Esophagus muscularis mucosa (tissue), 4 donors: ENCODE results near the gene FOXM1. TPM values are rescaled to one million over a fixed set of nuclear protein-coding genes. Genes with fewer than 3 reads are reported as not detected.

Source experiments
- DNase-seq: peaks from one replicate; pipeline ENCODE4 v3.0.0-alpha.2; 2017; ENCODE audit errors: extremely low spot score
- H3K27ac ChIP-seq, 4 donors: fragments of 200-600 bp; sonication (generic); replicated peaks in 1 of 4; 1 replicate in 3 of 4; 2 replicates in 1 of 4; pipeline ENCODE4 v1.5.1; 2016 to 2019; ENCODE audit warnings: mild to moderate bottlenecking in 1 of 4
- H3K27me3 ChIP-seq, 4 donors: fragments of 200-600 bp; sonication (generic); one replicate each; pipeline versions ENCODE4 v1.5.1 to v1.6.0; 2016 to 2019
- H3K36me3 ChIP-seq, 4 donors: fragments of 200-600 bp; sonication (generic); one replicate each; pipeline ENCODE4 v1.5.1; 2016 to 2019
- H3K4me1 ChIP-seq, 4 donors: fragments of 200-600 bp; sonication (generic); one replicate each; pipeline ENCODE4 v1.5.1; 2016 to 2019
- H3K4me3 ChIP-seq, 4 donors: fragments of 200-600 bp; sonication (generic); 1 replicate in 2 of 4; 2 replicates in 2 of 4; pipeline ENCODE4 v1.5.1; 2016 to 2019; ENCODE audit warnings: mild to moderate bottlenecking in 4 of 4, moderate library complexity in 1 of 4
- H3K9me3 ChIP-seq, 4 donors: fragments of 200-600 bp; sonication (generic); 1 replicate in 3 of 4; 2 replicates in 1 of 4; pipeline ENCODE4 v1.5.1; 2016 to 2019
- EP300 ChIP-seq: sonication (generic); formaldehyde crosslinking; IDR thresholded peaks from one replicate; pipeline ENCODE4 v1.6.1; 2017; ENCODE audit warnings: antibody characterized with exemption
- POLR2A ChIP-seq: fragments of 450-650 bp; IDR thresholded peaks from one replicate; pipeline ENCODE4 v1.6.1; 2017; ENCODE audit warnings: antibody characterized with exemption, moderate library complexity, mild to moderate bottlenecking, low read depth
- POLR2AphosphoS5 ChIP-seq, 2 donors: sonication (generic); formaldehyde crosslinking; IDR thresholded peaks; one replicate each; pipeline ENCODE4 v1.6.1; 2017; ENCODE audit warnings: antibody characterized with exemption in 2 of 2
- WGBS: methylation state at CpG from one replicate; pipeline ENCODE4 v1.1.5; 2018; 5-methylcytosine and 5-hydroxymethylcytosine counted together
- intact Hi-C: fragments of 100-400 bp; cut with DNase I; formaldehyde crosslinking; loops from one replicate; pipeline ENCODE4 v1.15.1; 2023
- total RNA-seq, 4 donors: library from RNA; depleted of rRNA; stranded (reverse); fragments of >200 nt; gene quantifications; one replicate each; pipeline versions ENCODE4 v1.1.0 to v1.2.1, GENCODE V29; 2016
- TF ChIP-seq, protein P1 (sequence below), 3 experiments: fragments of 200-600 bp in 2 of 3; fragments of 450-650 bp in 1 of 3; sonication (generic) in 2 of 3; IDR thresholded peaks; one replicate each; pipeline ENCODE4 v1.5.1; 2017 to 2019; ENCODE audit warnings: antibody characterized with exemption in 3 of 3, mild to moderate bottlenecking in 2 of 3, moderate library complexity in 1 of 3

The FOXM1 gene
- total RNA-seq, 4 donors from 2014 or later, result under 0.01 to 1.4 (median 0.17) TPM; not detected in 1

DNA sequence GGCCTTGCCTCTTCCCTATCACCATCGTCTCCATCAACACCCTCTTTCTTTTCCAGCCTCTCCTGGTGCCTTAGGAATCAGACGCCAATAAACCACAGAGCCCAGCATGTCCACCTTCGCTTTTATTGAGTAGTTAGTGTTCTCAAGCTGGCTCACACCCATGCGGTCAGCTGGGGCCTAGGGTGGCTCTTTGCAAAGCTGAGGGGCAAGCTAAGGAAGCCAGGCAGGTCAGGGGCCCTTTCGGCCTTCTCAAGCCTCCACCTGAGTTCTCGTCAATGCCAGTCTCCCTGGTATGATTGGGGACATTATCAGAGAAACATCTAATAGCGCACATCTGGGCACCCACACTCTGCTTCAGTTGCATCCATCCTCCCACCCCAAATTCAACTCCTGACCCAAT is 19.4 kb downstream of the FOXM1 start:
- TF ChIP-seq POLR2AphosphoS5 (IDR thresholded peaks at IDR 0.05) (no peak), POLR2A (no peak), EP300 (no peak)
- TF ChIP-seq, protein P1, sequence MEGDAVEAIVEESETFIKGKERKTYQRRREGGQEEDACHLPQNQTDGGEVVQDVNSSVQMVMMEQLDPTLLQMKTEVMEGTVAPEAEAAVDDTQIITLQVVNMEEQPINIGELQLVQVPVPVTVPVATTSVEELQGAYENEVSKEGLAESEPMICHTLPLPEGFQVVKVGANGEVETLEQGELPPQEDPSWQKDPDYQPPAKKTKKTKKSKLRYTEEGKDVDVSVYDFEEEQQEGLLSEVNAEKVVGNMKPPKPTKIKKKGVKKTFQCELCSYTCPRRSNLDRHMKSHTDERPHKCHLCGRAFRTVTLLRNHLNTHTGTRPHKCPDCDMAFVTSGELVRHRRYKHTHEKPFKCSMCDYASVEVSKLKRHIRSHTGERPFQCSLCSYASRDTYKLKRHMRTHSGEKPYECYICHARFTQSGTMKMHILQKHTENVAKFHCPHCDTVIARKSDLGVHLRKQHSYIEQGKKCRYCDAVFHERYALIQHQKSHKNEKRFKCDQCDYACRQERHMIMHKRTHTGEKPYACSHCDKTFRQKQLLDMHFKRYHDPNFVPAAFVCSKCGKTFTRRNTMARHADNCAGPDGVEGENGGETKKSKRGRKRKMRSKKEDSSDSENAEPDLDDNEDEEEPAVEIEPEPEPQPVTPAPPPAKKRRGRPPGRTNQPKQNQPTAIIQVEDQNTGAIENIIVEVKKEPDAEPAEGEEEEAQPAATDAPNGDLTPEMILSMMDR (IDR thresholded peaks at IDR 0.05), result no peak
- Histone ChIP-seq H3K4me1 (peaks cover 0 to 9% (median 4%) of the 10 kb centered on the region in 4 donors), H3K27me3 (no peaks in the 10 kb centered on the region), H3K27ac (no peak overlapping the region), H3K9me3 (no peaks in the 10 kb centered on the region), H3K4me3 (no peak overlapping the region), H3K36me3 (peaks cover 0 to 11% (median 9%) of the 10 kb centered on the region in 4 donors)
- DNase-seq, result no peak
- 93% methylated on average over 7 of the region's 7 CpGs for WGBS
- intact Hi-C loops, result loop anchor here (10.0 kb wide), 1 partner anchor 87 kb away; no protein-coding TSS in a partner anchor

- H3K27ac ChIP-seq, result no peak within 1 kb of the TSS
- H3K36me3 ChIP-seq, result peaks cover 0 to 11% (median 9%) of the 10 kb centered on the region in 4 donors
- H3K27me3 ChIP-seq, result no peaks in the 10 kb centered on the region
- H3K9me3 ChIP-seq, result no peaks in the 10 kb centered on the region
- 86% methylated on average over 3 of the region's 3 CpGs for WGBS
- no peak for DNase-seq
- no peak within 1 kb of the TSS for H3K4me3 ChIP-seq
- TF ChIP-seq, protein P1 (IDR thresholded peaks at IDR 0.05), result no peak
- TF ChIP-seq POLR2A (no peak), POLR2AphosphoS5 (IDR thresholded peaks at IDR 0.05) (no peak), EP300 (no peak)
- H3K4me1 ChIP-seq, result peaks cover 0 to 9% (median 4%) of the 10 kb centered on the region in 4 donors
- intact Hi-C loops, result loop anchor here (10.0 kb wide), 1 partner anchor 88 kb away; no protein-coding TSS in a partner anchor
Measured at GRCh38 chr12:2857021-2857431, 19.9 kb downstream of the FOXM1 start, which contains the start of gene TEX52. Gene TEX52 (minus strand): TSS chr12:2857039. CDS start chr12:2857026, 13 bp downstream.

DNA sequence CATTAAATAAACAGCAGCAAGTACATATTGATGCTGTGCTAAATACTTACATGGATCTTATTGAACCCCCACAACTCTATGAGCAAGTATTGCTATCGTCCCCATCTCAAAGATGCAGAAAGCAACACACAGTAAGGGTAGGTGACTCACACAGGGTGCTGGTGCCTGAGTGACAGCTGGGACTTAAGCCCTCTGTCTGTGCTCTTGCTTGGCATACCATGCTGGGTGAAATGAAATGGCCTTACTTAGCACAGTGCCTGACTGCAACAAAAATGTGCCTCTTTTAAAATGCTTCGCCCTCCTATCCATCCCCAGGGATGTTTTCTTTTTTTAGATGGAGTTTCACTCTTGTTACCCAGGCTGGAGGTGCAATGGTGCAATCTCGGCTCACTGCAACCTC is 20.9 kb downstream of the FOXM1 start:
- WGBS, result 90% methylated on average over 3 of the region's 3 CpGs
- TF ChIP-seq, protein P1 (IDR thresholded peaks at IDR 0.05), result no peak
- TF ChIP-seq EP300, result no peak
- no peak for TF ChIP-seq POLR2A
- no peak for TF ChIP-seq POLR2AphosphoS5 (IDR thresholded peaks at IDR 0.05)
- Histone ChIP-seq H3K27me3 (no peaks in the 10 kb centered on the region), H3K4me1 (peaks cover 0 to 9% (median 4%) of the 10 kb centered on the region in 4 donors), H3K4me3 (no peak overlapping the region), H3K27ac (no peak overlapping the region), H3K9me3 (no peaks in the 10 kb centered on the region), H3K36me3 (peaks cover 0 to 11% (median 9%) of the 10 kb centered on the region in 4 donors)
- DNase-seq, result no peak
- intact Hi-C loops, result loop anchor here (10.0 kb wide), 1 partner anchor 89 kb away; no protein-coding TSS in a partner anchor

- intact Hi-C loops, result loop anchor here (10.0 kb wide), 1 partner anchor 89 kb away; no protein-coding TSS in a partner anchor
- no peak for DNase-seq
Measured at GRCh38 chr12:2855546-2855945, 21.4 kb downstream of the FOXM1 start.

More at GRCh38 chr12:2855546-2855945, 21.4 kb downstream of the FOXM1 start:
- TF ChIP-seq, protein P1 (IDR thresholded peaks at IDR 0.05), result no peak
- TF ChIP-seq POLR2AphosphoS5 (IDR thresholded peaks at IDR 0.05) (no peak), EP300 (no peak), POLR2A (no peak)
- no peaks in the 10 kb centered on the region for H3K9me3 ChIP-seq
- WGBS, result 91% methylated on average over 7 of the region's 7 CpGs
- no peak overlapping the region for H3K27ac ChIP-seq
- H3K36me3 ChIP-seq, result peaks cover 0 to 11% (median 9%) of the 10 kb centered on the region in 4 donors
- H3K27me3 ChIP-seq, result no peaks in the 10 kb centered on the region
- H3K4me3 ChIP-seq, result no peak overlapping the region
- H3K4me1 ChIP-seq, result peaks cover 0 to 9% (median 4%) of the 10 kb centered on the region in 4 donors
